Measurements from ENCODE around the gene ESYT3.

GRCh38 chr3:138401834-138402233, 32.6 kb upstream of the ESYT3 start:
- TF ChIP-seq CTCF (IDR thresholded peaks at IDR 0.05) (no peak), POLR2A (IDR thresholded peaks at IDR 0.05) (no peak)
